DOHH2 (cell line): ENCODE measurements around the gene NUP210.

ENCODE experiments used
- H3F3A ChIP-seq: fragments of 200-600 bp; sonication (generic), shearing (Covaris generic); 2 replicates; pipeline ENCODE4 v1.6.0; 2016; ENCODE audit warnings: antibody characterized with exemption, mild to moderate bottlenecking; ENCODE audit not compliant: control insufficient read depth, insufficient read depth
- H3K27ac ChIP-seq: fragments of 200-600 bp; sonication (generic); 2 replicates; pipeline ENCODE4 v1.5.1; 2014; ENCODE audit warnings: low read depth, mild to moderate bottlenecking, low read length, moderate library complexity
- H3K27me3 ChIP-seq: fragments of 200-600 bp; sonication (generic); 2 replicates; pipeline ENCODE4 v1.6.1; 2014; ENCODE audit warnings: mild to moderate bottlenecking, low read length, mixed read lengths; ENCODE audit not compliant: control insufficient read depth
- H3K36me3 ChIP-seq: fragments of 200-600 bp; sonication (generic); 2 replicates; pipeline ENCODE4 v1.6.1; 2014; ENCODE audit warnings: mild to moderate bottlenecking, low read length, moderate library complexity, mixed read lengths; ENCODE audit not compliant: control insufficient read depth
- H3K4me1 ChIP-seq: fragments of 200-600 bp; sonication (generic); 2 replicates; pipeline ENCODE4 v1.6.1; 2014; ENCODE audit warnings: mild to moderate bottlenecking, low read length, mixed read lengths; ENCODE audit not compliant: control insufficient read depth
- H3K4me2 ChIP-seq: fragments of 200-600 bp; sonication (generic); 2 replicates; pipeline ENCODE4 v1.6.0; 2014; ENCODE audit warnings: mild to moderate bottlenecking, low read length, moderate library complexity
- H3K4me3 ChIP-seq: fragments of 200-600 bp; sonication (generic); 2 replicates; pipeline ENCODE4 v1.5.1; 2014; ENCODE audit warnings: mild to moderate bottlenecking, low read length, mixed read lengths
- H3K79me2 ChIP-seq: fragments of 200-600 bp; sonication (generic); 2 replicates; pipeline ENCODE4 v1.6.1; 2014; ENCODE audit warnings: mild to moderate bottlenecking, low read length, mixed read lengths; ENCODE audit not compliant: control insufficient read depth
- H3K9me2 ChIP-seq: fragments of 200-600 bp; sonication (generic); replicated peaks from 2 replicates; pipeline ENCODE4 v1.6.1; 2014; ENCODE audit warnings: mild to moderate bottlenecking, low read length, mixed read lengths; ENCODE audit not compliant: control insufficient read depth
- H3K9me3 ChIP-seq: fragments of 200-600 bp; sonication (generic); 2 replicates; pipeline ENCODE4 v1.6.1; 2014; ENCODE audit warnings: antibody characterized with exemption, low read length, mixed read lengths; ENCODE audit not compliant: control insufficient read depth, insufficient read depth
- H4K20me1 ChIP-seq: fragments of 200-600 bp; sonication (generic); 2 replicates; pipeline ENCODE4 v1.6.0; 2014; ENCODE audit warnings: low read depth, mild to moderate bottlenecking, antibody characterized with exemption, low read length, moderate library complexity; ENCODE audit not compliant: control insufficient read depth, insufficient read depth
- EZH2phosphoT487 ChIP-seq: fragments of 200-600 bp; sonication (generic); IDR thresholded peaks from 2 replicates; pipeline ENCODE4 v1.6.1; 2017; ENCODE audit warnings: borderline replicate concordance, mild to moderate bottlenecking, antibody characterized with exemption, low read length, moderate library complexity, mixed read lengths
- TF ChIP-seq, protein P1 (sequence below): fragments of 200-600 bp; sonication (generic); IDR thresholded peaks from one replicate; pipeline ENCODE4 v1.5.1; 2014; ENCODE audit warnings: antibody characterized with exemption, mild to moderate bottlenecking, low read depth, low read length; ENCODE audit not compliant: poor library complexity, severe bottlenecking

Gene NUP210

GRCh38 chr3:13457593-13457992 lies 37.5 kb upstream of the NUP210 start:
- Histone ChIP-seq H4K20me1 (no peaks in the 10 kb centered on the region), H3K36me3 (no peaks in the 10 kb centered on the region), H3K4me2 (no peak overlapping the region), H3K27ac (no peak overlapping the region), H3K27me3 (peaks cover 4% of the 10 kb centered on the region; the same call in 1 of the 2 replicates), H3K4me1 (peaks cover 11% of the 10 kb centered on the region), H3F3A (no peaks in the 10 kb centered on the region), H3K79me2 (no peaks in the 10 kb centered on the region), H3K9me2 (no peaks in the 10 kb centered on the region), H3K9me3 (no peaks in the 10 kb centered on the region), H3K4me3 (no peak overlapping the region)
- TF ChIP-seq, protein P1, sequence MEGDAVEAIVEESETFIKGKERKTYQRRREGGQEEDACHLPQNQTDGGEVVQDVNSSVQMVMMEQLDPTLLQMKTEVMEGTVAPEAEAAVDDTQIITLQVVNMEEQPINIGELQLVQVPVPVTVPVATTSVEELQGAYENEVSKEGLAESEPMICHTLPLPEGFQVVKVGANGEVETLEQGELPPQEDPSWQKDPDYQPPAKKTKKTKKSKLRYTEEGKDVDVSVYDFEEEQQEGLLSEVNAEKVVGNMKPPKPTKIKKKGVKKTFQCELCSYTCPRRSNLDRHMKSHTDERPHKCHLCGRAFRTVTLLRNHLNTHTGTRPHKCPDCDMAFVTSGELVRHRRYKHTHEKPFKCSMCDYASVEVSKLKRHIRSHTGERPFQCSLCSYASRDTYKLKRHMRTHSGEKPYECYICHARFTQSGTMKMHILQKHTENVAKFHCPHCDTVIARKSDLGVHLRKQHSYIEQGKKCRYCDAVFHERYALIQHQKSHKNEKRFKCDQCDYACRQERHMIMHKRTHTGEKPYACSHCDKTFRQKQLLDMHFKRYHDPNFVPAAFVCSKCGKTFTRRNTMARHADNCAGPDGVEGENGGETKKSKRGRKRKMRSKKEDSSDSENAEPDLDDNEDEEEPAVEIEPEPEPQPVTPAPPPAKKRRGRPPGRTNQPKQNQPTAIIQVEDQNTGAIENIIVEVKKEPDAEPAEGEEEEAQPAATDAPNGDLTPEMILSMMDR: no peak
- TF ChIP-seq EZH2phosphoT487: no peak

DNA sequence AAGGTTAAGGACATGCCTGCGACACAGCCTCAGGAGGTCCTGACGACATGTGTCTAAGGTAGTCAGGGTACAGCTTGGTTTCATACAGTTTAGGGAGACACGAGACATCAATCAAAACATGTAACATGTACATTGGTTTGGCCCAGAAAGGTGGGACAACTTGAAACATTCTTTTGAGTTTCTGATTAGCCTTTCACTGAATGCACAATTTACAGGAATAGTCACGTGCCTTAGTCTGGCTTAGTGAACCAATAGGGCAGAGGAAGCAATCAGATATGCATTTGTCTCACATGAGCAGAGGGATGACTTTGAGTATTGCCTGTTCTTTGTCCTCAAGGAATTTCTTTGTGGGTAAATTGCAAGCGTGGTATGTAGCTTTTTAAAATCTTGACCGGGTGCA lies 35.5 kb upstream of the NUP210 start:
- Histone ChIP-seq H3F3A (no peaks in the 10 kb centered on the region), H3K27me3 (peaks cover 4% of the 10 kb centered on the region; the same call in 1 of the 2 replicates), H3K4me2 (no peak overlapping the region), H3K27ac (no peak overlapping the region), H3K4me1 (peaks cover 15% of the 10 kb centered on the region), H3K79me2 (no peaks in the 10 kb centered on the region), H3K9me2 (no peaks in the 10 kb centered on the region), H3K4me3 (no peak overlapping the region), H3K36me3 (no peaks in the 10 kb centered on the region), H3K9me3 (no peaks in the 10 kb centered on the region), H4K20me1 (no peaks in the 10 kb centered on the region)
- TF ChIP-seq, protein P1: no peak
- TF ChIP-seq EZH2phosphoT487: no peak

GRCh38 chr3:13452490-13453335 lies 32.6 kb upstream of the NUP210 start:
- Histone ChIP-seq H3K4me3 (peak overlapping the region; percentile 66), H3K4me2 (peak overlapping the region; percentile 74)

More at GRCh38 chr3:13452490-13453335, 32.6 kb upstream of the NUP210 start:
- H3K9me2 ChIP-seq: no peaks in the 10 kb centered on the region
- peaks cover 18% of the 10 kb centered on the region for H3K4me1 ChIP-seq
- TF ChIP-seq, protein P1: peak; percentile 73
- no peak for TF ChIP-seq EZH2phosphoT487
- H3K79me2 ChIP-seq: no peaks in the 10 kb centered on the region
- H3F3A ChIP-seq: no peaks in the 10 kb centered on the region
- H3K27ac ChIP-seq: peak overlapping the region; percentile 36
- H3K27me3 ChIP-seq: peaks cover 4% of the 10 kb centered on the region; the same call in 1 of the 2 replicates
- H3K36me3 ChIP-seq: no peaks in the 10 kb centered on the region
- H4K20me1 ChIP-seq: no peaks in the 10 kb centered on the region
- no peaks in the 10 kb centered on the region for H3K9me3 ChIP-seq
